LHCN-M2 (cell line): ENCODE data around the gene RANBP6. TPM values are rescaled to one million over a fixed set of nuclear protein-coding genes. Genes with fewer than 3 reads are reported as not detected.
"Not testable (repeated sequence)": the region's sequence is repeated elsewhere in the genome, so short reads cannot be mapped to it uniquely, and the experiment has no call there.

Experiments
- DNase-seq: peaks from one replicate; pipeline ENCODE4 v3.0.0-alpha.2; 2012; ENCODE audit warnings: low read depth
- polyA plus RNA-seq: library from polyadenylated mRNA; unstranded; fragments of >200 nt; gene quantifications from one replicate; pipeline ENCODE4 v1.2.1, GENCODE V29; 2012; ENCODE audit warnings: missing spikeins
- total RNA-seq: library from RNA; depleted of rRNA; stranded (reverse); fragments of >200 nt; gene quantifications from 2 replicates; pipeline ENCODE4 v1.2.3, GENCODE V29; 2014; rRNA removed

RANBP6 gene
- total RNA-seq: 32.3 and 42.4 TPM in 2 replicates
- polyA plus RNA-seq: 6.6 TPM

DNA sequence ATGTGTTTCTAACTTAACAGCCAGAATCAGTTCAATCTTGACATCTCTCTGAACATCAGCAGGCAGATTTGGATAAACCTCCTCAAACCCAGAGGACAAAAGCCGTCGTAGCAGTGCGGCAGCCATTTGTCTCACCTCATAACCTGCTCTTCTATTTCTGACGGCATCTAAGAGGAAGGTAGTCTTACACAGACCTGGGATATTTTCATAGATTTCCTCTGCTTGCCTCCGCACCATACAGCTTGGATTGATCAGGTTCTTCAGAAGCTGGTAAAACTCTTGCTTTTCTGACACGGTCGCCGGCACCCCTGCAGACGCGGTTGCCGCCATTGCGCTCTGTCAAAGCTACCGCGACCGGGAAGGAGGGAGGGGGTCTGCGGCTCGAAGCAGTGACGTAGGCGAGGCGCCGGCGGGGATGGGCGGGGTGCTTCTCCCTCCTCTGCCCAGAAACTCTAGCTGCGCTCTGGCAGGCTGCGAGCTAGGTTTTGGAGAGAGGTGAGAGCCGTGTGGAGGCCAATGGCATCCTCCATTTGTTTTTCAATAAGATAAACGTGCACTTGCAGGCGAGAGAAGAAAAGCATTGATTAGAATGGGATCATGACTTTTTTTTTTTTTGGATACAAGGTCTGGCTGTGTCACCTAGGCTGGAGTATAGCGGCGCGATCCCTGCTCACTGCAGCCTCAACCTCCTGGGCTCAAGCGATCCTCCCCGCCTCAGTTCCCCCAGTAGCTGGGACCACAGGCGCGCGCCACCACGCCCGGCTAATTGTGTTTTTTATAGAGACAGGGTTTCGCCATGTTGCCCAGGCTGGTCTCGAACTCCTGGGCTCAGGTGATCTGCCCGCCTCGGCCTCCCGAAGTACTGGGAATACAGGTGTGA is at the start of gene RANBP6:
TSS of gene RANBP6 (minus strand) at position 347 of the 880 bp plus-strand sequence. CDS start at position 330, 17 bp downstream.
- DNase-seq: peak; percentile 78

DNA sequence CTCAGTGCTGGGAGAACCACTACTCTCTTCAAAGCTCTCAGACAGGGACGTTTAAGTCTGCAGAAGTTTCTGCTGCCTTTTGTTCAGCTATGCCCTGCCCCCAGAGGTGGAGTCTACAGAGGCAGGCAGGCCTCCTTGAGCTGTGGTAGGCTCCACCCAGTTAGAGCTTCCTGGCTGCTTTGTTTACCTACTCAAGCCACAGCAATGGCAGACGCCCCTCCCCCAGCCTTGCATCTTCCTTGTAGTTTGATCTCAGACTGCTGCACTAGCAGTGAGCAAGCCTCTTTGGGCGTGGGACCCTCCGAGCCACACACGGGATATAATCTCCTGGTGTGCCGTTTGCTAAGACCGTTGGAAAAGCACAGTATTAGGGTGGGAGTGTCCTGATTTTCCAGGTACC is 47.7 kb upstream of the RANBP6 start:
- not testable (repeated sequence) for DNase-seq

DNA sequence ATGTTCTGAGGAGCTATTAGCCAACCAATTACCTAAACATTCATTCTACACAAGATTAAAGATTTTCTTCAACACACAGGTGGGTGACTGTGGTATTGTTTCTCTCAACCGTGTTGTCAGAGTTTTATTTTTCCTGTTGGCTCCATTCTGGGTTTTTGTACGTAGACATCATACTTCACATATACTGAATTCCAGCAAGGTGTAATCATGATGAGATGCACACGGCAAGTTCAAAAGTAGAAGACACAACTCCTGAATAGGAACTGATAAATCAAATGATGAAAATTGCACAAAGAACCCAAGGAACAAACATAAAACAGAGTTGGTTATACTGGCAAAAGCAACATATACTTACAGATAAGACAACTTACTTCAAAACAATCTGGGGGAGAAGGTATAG is 40.2 kb upstream of the RANBP6 start:
- DNase-seq: no peak

DNA sequence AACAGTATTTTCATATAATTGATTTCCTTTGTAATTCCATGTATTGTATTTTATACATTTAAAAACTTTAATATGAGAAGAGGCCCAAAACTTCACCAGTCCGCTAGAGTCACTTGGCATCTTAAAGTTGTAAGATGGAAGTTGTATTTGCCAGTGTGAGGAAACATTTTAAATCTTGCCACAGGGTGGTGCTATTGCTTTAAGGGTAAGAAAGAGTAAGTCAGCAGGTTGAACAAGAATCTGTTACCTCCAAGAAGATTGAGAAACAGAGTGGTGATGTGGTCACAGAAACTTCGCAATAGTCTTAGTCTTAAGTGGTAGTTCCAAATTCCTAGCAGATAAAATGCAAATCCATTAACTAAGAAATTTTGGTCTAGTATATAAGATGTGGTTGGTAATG is 39.8 kb upstream of the RANBP6 start:
- peak; percentile 81 for DNase-seq

DNA sequence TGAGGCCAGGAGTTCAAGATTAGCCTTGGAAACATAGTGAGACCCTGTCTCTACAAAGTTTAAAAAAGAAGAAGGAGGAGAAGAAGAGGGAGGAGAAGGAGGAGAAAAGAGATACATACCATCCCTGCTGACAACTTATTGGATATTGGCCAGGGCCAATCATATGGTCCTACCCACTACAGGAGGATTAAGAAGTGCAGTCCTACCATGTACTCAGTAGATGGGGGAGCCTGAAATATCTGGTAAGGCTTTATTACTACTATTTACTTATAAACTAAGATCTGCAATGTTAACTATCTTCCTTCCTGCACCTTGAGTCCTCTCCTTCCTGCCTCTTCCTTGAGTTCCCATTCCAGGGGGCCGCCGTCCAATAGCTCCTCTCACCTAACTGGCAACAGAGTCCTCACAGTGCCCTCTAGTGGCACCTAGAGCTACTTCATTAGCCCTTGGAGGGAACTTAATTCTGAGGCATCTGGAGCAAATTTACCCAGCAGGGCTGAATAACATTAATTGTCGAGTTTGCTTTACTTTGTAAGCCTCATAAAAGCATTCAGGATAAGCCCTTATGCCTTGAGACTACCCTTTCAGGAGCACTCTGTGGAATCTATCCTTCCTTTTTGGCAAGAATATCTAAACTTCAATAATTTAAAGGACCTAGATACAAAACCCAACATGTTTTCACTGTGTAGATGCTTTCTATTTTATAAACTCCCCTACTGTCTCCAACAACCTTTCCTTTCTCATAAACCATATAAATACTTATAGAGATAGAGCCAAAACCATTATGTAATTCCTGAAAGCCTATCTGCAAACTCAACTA is 39.1 kb upstream of the RANBP6 start:
- peak; percentile 62 for DNase-seq

DNA sequence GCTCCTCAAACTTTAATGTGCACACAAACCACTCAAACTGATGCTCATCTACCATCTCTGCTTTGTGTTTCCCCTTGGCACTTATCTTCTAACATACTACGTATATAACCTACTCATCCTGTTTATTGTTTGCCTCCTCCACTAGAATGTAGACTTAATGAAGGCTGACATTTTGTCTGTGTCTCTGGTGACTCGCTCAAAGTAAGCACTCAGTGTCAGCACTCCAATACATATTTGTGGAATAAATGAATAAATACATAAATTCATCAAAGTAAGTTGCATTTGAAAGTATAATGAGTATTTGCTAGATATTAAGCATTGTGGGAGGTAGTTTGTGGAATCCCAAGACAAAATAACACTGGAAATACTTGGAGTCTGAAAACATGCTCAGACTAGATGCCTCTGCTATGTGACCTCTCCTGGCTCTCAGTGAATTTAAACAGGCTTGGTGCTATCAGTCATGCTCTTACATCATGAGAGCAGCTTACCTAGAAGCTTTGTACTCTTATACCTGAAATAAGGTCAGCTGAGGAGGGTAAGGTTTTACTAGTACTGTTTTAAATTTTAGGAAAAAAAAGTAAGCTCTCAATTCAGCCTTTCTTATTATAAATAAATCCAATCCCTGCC is 37.0 kb upstream of the RANBP6 start:
- DNase-seq: no peak

DNA sequence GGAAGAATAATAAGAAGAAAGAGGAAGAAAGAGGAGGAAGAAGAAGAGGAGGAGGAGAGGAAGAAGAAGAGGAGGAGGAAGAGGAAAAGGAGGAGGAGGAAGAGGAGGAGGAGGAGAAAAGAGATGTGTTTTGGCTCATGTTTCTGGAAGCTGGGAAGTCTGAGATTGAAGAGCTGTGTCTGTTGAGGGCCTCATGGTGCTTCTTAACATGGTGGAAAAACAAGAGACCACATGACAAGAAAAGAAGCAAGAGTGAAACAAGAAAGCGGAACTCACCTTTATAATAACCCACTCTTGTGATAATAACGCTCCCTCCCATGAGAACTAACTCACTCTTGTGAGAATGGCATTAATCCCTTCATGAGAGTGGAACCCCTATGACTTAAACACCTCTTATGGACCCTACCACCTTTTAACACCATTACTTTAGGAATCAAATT is 36.1 kb upstream of the RANBP6 start:
- no peak for DNase-seq

DNA sequence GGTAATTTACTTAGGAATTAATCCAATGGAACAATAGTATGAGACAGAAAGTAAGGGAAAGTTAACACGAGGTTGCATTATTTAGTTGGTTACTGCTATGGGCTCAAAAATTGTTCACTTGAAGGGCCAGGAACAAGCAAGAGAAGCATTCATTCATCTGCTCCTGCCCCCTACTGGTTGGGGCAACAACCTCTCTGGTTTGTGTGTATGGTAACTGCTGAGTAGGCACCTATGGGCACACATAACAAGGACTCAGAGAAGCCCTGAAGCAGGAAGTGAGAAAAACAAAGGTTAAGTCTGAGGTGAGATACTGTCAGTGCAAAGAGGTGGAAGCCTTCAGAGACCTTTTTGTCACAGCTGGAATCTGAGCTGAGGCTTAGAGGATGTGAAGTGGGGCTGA is 34.4 kb upstream of the RANBP6 start:
- no peak for DNase-seq

DNA sequence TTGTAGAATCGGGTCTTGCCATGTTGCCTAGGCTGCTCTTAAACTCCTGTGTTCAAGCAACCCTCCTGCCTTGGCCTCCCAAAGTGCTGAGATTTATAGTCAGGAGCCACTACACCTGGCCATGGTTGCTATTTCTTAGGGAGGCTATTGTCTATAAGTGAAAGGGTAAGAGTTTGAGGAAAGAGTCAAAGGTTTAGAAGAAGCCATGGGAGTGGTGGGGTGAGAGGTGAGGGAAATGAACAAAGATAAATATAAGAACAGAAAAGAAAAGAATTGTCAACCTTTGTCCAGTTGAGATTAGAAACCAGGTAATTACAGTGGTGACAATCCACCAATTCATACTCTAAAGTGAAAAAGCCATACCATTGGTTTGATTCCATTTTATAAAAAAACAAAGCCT is 32.6 kb upstream of the RANBP6 start:
- no peak for DNase-seq

DNA sequence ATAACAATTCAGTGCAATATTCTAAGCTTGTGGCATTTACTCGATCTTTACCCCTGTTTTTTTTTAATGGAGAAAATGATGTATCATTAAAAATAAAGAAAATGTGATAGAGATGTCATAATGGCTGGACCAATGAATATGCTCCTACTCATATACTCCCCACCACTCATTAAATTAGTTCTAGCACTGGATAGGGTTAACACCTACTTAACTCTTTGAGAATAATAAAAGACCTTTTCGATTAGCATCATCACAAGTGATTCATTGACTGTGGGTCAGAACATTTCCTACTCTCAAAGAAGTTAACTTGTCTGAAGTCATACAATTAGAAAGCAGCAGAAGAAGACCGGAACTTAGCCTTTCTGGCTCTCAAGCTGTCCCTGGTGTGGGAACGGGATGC is 31.6 kb upstream of the RANBP6 start:
- no peak for DNase-seq

DNA sequence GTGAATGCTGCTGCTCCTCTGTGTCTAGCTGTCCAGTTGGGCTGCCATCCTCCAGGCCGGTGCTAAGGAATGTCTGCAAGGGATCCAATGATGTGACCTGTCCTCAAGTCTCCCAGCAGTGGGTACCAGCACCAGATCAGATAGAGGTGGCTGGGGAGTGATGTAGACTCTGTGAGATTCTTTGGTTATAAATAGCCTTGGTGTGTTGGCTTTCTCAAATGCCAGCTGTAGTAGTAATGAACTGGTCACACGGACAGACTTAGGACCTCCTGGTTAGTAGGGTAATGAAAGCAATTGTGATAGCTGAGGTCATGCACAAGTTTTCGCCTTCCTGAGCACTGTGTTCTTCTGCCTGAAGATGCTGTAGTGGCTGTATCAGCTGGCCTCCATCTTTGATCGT is 29.9 kb upstream of the RANBP6 start:
- no peak for DNase-seq

DNA sequence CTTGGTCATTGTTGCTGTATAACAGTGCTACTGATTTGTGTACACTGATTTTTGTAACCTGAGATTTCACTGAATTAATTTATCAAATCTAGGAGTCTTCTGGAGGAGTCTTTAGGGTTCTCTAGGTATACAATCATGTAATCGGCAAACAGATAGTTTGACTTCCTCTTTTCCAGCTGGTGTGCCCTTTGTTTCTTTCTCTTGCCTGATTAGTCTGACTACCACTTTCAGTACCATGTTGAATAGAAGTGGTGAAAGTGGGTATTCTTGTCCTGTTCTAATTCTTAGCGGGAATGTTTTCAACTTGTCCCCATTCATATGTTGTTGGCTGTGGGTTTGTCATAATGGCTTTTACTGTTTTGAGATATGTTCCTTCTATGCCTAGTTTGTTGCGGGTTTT is 24.7 kb upstream of the RANBP6 start:
- no peak for DNase-seq

DNA sequence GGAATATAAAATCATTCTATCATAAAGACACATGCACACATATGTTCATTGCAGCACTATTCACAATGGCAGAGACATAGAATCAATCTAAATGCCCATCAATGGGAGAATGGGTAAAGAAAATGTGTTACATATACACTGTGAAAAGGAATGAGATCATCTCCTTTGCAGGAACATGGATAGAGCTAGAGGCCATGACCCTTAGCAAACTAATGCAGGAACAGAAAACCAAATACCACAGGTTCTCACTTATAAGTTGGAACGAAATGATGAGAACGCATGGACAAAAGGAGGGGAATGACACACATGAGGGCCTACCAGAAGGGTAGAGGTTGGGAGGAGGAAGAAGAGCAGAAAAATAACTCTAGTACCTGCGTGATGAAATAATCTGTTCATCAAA is 21.0 kb upstream of the RANBP6 start:
- no peak for DNase-seq

DNA sequence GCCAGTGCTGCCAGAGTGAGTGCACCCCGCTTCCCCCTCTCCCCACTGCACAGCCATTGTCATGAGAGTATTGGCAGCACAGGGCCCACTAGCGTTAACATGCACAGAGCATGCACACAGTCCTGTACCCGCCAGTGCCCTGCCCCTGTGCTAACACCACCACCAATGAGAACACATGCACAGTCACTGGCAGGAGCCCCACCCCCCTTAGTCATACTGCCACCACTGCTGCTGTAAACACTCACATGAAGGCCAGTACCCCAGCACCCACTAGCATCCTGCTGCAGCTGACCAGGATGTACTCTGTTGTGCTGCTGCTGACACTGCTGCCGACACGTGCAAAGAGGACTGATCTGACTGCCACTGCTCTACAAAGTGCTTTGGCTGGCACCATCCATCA is 19.5 kb upstream of the RANBP6 start:
- DNase-seq: peak; percentile 34

DNA sequence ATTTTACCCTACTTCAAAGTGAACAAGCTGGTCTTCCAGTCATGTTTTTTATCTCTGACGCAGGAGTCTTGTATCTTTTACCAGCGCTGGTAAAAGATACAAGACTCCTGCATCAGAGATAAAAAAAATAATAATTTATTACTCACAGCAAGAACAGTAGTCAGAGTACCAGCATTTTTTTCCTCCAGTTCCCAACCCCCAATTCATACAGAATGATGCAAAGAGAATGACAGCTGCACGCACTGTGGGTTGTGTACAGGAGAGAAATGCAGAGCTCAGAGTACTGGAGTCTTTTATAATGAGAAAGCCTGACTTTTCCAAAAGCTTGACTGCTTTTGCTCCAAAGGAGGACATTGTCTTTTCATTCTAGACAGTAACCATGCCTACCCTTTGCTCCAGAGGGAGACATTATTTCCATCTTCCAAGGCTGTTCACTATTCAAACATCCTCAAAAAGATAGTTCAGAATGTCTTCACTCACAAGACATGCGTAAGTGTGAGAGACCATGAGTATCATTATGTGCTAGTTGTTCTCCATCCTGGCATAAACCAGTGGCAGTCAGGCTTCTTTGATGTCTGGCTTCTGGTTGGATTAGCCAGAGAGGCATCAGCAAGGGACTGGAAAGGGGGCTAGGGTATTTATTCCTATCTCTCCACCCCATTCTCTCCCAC is 14.3 kb upstream of the RANBP6 start:
- DNase-seq: peak; percentile 43

DNA sequence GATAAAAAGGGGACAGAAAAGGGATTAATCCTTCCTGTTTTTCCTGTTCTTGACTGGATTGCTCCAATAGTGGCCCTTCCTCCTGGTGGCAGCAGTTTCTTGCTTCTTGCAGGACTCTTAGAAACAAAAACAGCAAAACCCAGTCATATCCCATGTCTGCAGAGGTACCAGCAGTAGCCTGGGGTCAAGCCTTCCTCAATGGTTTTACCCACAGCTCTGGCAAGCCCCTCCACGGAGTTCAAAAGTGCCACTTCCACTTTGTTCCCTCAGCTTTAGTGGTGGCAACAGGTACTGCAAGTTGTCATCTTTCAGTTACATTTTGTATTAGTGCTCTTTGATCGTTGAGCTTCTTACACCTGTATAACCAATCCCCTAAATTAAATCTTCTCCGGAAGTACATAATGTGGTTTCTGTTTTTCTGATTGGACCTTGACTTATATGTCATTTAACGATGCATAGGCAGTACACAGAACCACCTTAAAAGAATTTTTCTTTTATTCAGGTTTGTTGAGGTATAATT is 8.7 kb upstream of the RANBP6 start:
- no peak for DNase-seq

DNA sequence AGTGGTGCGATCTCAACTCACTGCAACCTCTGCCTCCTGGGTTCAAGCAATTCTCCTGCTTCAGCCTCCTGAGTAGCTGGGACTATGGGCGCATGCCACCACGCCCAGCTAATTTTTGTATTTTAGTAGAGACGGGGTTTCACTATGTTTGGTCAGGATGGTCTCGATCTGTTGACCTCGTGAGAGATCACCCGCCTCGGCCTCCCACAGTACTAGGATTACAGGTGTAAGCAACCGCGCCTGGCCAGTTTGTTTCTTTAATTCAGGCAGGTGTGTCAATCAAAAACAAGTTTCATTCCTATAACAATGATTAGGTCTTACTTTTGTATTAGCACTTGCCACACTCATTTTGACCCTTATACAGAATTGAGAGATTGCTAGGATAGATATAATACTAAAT is 1.6 kb upstream of the RANBP6 start:
- DNase-seq: not testable (repeated sequence)

DNA sequence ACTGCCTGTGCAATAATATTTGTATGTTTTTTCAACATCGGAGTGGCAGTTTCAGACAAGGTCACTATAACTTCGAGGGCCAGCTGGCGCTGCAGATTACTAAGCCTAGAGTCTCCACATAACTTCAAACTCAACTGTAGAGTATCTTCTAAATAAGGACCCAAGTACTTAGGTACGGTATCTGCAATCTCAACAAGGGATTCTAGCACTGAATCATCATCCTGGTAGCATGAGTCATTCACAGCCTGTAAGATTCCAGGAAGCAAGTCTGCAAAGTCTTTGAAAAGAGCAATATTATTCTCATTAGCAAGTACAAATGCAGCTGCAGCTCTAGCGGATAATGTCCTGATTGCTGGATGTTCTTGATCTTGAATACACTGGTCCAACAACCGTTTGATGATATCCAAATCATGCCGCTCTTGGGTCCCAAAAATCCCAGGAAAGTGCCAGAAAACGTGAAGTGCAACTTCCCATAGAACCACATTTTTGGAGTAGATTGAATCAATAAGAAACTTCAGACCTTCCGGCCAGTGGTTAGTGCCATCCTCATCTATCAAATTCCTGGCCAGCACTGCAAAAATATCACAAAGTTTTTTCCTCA is 654 bp downstream of the RANBP6 start:
- DNase-seq: peak; percentile 67

DNA sequence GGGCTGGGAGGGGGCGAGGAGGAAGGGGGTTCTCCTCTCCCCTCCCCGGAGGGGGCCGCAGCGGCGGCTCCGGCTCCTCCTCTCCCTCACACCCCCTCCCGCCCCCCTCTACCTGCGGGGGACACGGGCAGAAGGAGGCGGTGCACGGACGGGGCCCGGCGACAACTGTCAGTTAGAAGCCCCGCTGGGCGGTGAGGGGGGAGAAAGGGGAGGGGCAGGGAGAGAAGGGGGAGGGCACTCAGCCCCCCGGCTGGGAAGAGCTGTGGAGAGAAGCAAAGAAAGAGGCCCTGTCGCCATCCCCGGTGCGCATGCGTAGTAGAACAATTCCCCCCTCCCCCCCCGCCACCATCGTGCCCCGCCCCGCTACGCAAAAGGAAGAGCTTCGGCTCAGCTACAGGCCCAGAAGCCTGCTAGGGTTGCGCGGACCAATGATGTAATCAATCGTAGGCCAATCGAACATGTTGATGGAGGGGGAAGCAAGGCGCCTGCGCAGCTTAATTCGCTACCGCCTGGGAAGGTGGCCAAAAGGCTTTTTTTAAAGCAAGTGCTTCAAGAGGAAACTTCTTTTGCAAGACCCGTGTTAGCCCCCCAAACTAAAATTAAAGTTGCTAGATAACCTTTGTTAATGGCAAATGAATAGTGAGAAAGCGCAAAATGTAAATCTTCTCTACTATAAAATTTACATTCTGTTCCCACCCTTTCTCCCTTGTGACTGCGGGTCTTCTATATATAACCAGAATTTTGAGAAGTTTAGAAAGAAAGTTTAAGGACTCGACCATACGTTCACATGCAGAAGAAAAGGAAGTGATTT is 7.0 kb downstream of the RANBP6 start:
- DNase-seq: peak; percentile 98

DNA sequence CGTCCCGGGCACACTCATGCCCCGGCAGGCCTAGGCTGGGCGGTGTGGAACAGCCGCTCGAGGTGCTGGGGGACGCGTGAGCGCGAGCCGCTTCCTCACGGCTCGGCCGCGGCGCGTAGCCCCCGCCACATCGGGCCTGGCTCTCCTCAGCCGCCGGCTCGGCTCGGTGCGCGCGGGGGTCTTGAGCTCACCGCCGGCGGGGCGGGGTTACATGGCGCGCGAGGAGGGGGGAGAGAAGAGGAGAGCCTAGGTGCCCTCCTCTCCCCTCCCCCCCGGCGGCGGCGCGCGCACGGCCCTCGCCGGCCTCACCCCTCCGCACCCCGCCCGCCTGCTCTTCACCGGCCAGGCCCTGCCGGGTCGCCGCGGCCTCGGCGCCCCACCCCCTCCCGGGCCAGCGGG is 7.7 kb downstream of the RANBP6 start:
- DNase-seq: peak; percentile 49
